PC-9 (cell line): ENCODE measurements around the gene EYS. TPM values are rescaled to one million over a fixed set of nuclear protein-coding genes. Genes with fewer than 3 reads are reported as not detected.

Experiments used
- BruUV-seq: library from RNA; stranded (reverse); fragments of 400-500 nt; replicated peaks from 2 replicates; lab custom pipeline; 2021; lab: Mats Ljungman, UMichigan
- CTCF ChIA-PET: fragments of 300-600 bp; sonication (Branson Sonifier 250); formaldehyde crosslinking; loops from one replicate; lab custom pipeline; 2022; ENCODE audit warnings: antibody characterized with exemption; lab: Charles Lee
- POLR2A ChIA-PET: fragments of 300-600 bp; sonication (Branson Sonifier 250); formaldehyde crosslinking; loops from one replicate; lab custom pipeline; 2022; ENCODE audit warnings: antibody characterized with exemption; ENCODE audit not compliant: unreplicated experiment; lab: Charles Lee
- DNase-seq, 2 experiments: peaks; one replicate each; pipeline versions ENCODE4 v3.0.0 to v3.0.0-alpha.2; 2015 to 2022; ENCODE audit warnings: mixed read lengths in 1 of 2
- H2AFZ ChIP-seq: fragments of 200-600 bp; sonication (generic); 2 replicates; pipeline ENCODE4 v1.8.1; 2017; ENCODE audit warnings: antibody characterized with exemption
- H3F3A ChIP-seq: fragments of 200-600 bp; sonication (generic); 2 replicates; pipeline ENCODE4 v1.8.1; 2017; ENCODE audit warnings: antibody characterized with exemption, mild to moderate bottlenecking, low read depth; ENCODE audit not compliant: insufficient read depth
- H3K27ac ChIP-seq: fragments of 200-600 bp; sonication (generic); 2 replicates; pipeline ENCODE4 v1.6.1; 2016; ENCODE audit warnings: mixed run types
- H3K27me3 ChIP-seq: fragments of 200-600 bp; sonication (generic); 2 replicates; pipeline ENCODE4 v1.6.1; 2016; ENCODE audit warnings: low read depth, mixed run types; ENCODE audit not compliant: insufficient read depth
- H3K36me3 ChIP-seq: fragments of 200-600 bp; sonication (generic); 2 replicates; pipeline ENCODE4 v1.6.1; 2016; ENCODE audit warnings: low read depth, mixed run types
- H3K4me1 ChIP-seq: fragments of 200-600 bp; sonication (generic); replicated peaks from 2 replicates; pipeline ENCODE4 v1.6.1; 2016; ENCODE audit warnings: mixed run types; ENCODE audit not compliant: insufficient read depth
- H3K4me2 ChIP-seq: fragments of 200-600 bp; sonication (generic); 2 replicates; pipeline ENCODE4 v1.6.1; 2017; ENCODE audit warnings: mixed run types
- H3K4me3 ChIP-seq: fragments of 200-600 bp; sonication (generic); 2 replicates; pipeline ENCODE4 v1.6.1; 2016; ENCODE audit warnings: mixed run types
- H3K79me2 ChIP-seq: fragments of 200-600 bp; sonication (generic); 2 replicates; pipeline ENCODE4 v1.6.1; 2017; ENCODE audit warnings: low read depth, mixed run types
- H3K9me2 ChIP-seq: fragments of 200-600 bp; sonication (generic); 2 replicates; pipeline ENCODE4 v1.8.1; 2017; ENCODE audit warnings: mild to moderate bottlenecking; ENCODE audit not compliant: insufficient read depth
- H3K9me3 ChIP-seq: fragments of 200-600 bp; sonication (generic); 2 replicates; pipeline ENCODE4 v1.8.1; 2016; ENCODE audit warnings: low read depth; ENCODE audit not compliant: insufficient read depth
- H4K20me1 ChIP-seq: fragments of 200-600 bp; sonication (generic); 2 replicates; pipeline ENCODE4 v1.8.1; 2017; ENCODE audit not compliant: insufficient read depth
- EZH2 ChIP-seq: fragments of 200-600 bp; sonication (generic); IDR thresholded peaks from 2 replicates; pipeline ENCODE4 v1.8.0; 2017; ENCODE audit warnings: antibody characterized with exemption, low read depth
- intact Hi-C: fragments of 100-400 bp; cut with micrococcal nuclease; formaldehyde crosslinking; loops from one replicate; pipeline ENCODE4 v1.10.0; 2022; ENCODE audit not compliant: unreplicated experiment
- total RNA-seq: library from RNA; stranded (reverse); gene quantifications from 2 replicates; pipeline ENCODE4 v1.2.3, GENCODE V29; 2021
- TF ChIP-seq, protein P1 (sequence below): fragments of 200-600 bp; sonication (generic); conservative IDR thresholded peaks from 2 replicates; pipeline ENCODE4 v1.6.1; 2017; ENCODE audit warnings: mixed run types, antibody characterized with exemption, mild to moderate bottlenecking, moderate library complexity

Gene EYS
- total RNA-seq, 1 experiment from 2014 or later, result not detected

DNA sequence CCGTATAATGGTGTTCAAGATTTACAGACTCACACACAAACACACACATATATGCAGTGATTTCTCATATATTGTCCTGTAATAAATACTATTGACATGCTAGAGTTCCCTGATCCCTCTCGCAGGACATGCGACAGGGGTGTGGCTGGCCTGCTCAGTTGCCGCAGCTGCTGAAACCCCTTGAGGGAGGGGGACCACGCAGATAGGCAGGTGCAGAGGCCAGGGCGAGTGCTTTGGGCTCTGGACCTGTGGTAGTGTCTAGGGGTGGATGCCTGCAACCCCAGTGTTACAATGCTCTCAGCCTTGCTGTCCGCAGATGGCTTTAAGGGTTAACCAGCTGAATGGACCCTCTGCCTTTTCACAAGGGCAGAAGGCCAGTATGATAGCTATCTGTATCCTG lies 706.2 kb downstream of the EYS start:
- Histone ChIP-seq H2AFZ (no peak overlapping the region), H3K36me3 (no peaks in the 10 kb centered on the region), H3K4me2 (no peak overlapping the region), H3K27ac (no peak overlapping the region), H3K9me3 (no peaks in the 10 kb centered on the region), H3K27me3 (no peaks in the 10 kb centered on the region), H3K4me1 (no peaks in the 10 kb centered on the region), H4K20me1 (no peaks in the 10 kb centered on the region), H3K79me2 (no peaks in the 10 kb centered on the region), H3K4me3 (no peak overlapping the region), H3K9me2 (no peaks in the 10 kb centered on the region), H3F3A (no peaks in the 10 kb centered on the region)
- intact Hi-C loops, result no loop called here
- TF ChIP-seq, protein P1, sequence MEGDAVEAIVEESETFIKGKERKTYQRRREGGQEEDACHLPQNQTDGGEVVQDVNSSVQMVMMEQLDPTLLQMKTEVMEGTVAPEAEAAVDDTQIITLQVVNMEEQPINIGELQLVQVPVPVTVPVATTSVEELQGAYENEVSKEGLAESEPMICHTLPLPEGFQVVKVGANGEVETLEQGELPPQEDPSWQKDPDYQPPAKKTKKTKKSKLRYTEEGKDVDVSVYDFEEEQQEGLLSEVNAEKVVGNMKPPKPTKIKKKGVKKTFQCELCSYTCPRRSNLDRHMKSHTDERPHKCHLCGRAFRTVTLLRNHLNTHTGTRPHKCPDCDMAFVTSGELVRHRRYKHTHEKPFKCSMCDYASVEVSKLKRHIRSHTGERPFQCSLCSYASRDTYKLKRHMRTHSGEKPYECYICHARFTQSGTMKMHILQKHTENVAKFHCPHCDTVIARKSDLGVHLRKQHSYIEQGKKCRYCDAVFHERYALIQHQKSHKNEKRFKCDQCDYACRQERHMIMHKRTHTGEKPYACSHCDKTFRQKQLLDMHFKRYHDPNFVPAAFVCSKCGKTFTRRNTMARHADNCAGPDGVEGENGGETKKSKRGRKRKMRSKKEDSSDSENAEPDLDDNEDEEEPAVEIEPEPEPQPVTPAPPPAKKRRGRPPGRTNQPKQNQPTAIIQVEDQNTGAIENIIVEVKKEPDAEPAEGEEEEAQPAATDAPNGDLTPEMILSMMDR, result no peak
- TF ChIP-seq EZH2, result no peak
- no peak for DNase-seq
- CTCF ChIA-PET, result no interaction called here
- POLR2A ChIA-PET, result no interaction called here
- BruUV-seq, result no TSS peak

DNA sequence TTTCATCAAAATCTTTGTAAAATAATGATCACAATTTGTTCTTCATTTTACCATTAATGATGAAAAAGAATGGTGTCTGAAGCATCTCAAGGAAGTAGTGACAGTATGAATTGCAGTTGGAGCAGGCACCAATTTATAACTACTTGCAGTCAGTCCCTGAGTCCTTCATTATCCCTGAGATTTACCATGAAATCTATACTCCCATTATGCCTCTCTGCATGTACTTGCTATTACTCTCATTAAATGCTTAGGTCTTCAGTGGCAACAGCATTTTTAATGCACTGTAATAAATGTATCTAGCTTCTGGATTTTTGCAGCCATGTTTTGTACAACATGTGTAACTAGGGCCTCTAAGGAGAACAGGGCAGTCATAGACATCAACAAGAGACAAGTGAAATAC lies 708.8 kb downstream of the EYS start:
- no peaks in the 10 kb centered on the region for H3F3A ChIP-seq
- BruUV-seq, result no TSS peak
- no peaks in the 10 kb centered on the region for H3K36me3 ChIP-seq
- no peaks in the 10 kb centered on the region for H3K9me3 ChIP-seq
- no peak for DNase-seq
- H3K9me2 ChIP-seq, result no peaks in the 10 kb centered on the region
- CTCF ChIA-PET, result no interaction called here
- no peaks in the 10 kb centered on the region for H3K27me3 ChIP-seq
- H3K4me1 ChIP-seq, result no peaks in the 10 kb centered on the region
- no peak overlapping the region for H3K4me3 ChIP-seq
- no peak overlapping the region for H3K27ac ChIP-seq
- H3K4me2 ChIP-seq, result no peak overlapping the region
- POLR2A ChIA-PET, result no interaction called here
- TF ChIP-seq, protein P1, result no peak
- TF ChIP-seq EZH2, result no peak
- no peak overlapping the region for H2AFZ ChIP-seq
- no peaks in the 10 kb centered on the region for H3K79me2 ChIP-seq
- no peaks in the 10 kb centered on the region for H4K20me1 ChIP-seq
- intact Hi-C loops, result no loop called here

DNA sequence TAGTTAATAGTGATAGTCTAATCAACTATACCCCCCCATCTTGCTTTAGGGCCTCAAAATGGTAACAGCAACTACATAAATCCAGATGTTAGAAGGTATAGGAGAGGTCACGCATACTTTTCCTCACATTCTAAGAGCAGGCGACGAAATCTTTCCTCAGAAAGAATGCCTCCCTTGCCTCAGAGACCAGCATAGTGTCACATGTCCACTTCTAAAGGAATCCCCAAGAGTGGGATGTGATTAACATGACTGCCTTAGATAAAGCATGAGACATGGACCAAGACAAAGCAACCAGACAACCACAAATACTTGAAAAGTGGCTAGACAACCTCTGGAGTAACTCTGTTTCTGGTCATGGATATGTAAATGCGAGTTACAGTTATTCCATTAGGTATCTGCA lies 710.7 kb downstream of the EYS start:
- Histone ChIP-seq H3K4me2 (no peak overlapping the region), H3F3A (no peaks in the 10 kb centered on the region), H3K27me3 (no peaks in the 10 kb centered on the region), H2AFZ (no peak overlapping the region), H3K9me3 (no peaks in the 10 kb centered on the region), H3K4me1 (no peaks in the 10 kb centered on the region), H3K79me2 (no peaks in the 10 kb centered on the region), H3K27ac (no peak overlapping the region), H3K9me2 (no peaks in the 10 kb centered on the region), H4K20me1 (no peaks in the 10 kb centered on the region), H3K4me3 (no peak overlapping the region), H3K36me3 (no peaks in the 10 kb centered on the region)
- intact Hi-C loops, result no loop called here
- no peak for DNase-seq
- TF ChIP-seq, protein P1, result no peak
- TF ChIP-seq EZH2, result no peak
- ChIA-PET CTCF (no interaction called here), POLR2A (no interaction called here)
- BruUV-seq, result no TSS peak
